Neutrophil (primary cell): ENCODE results near the gene ATRX.
"Not testable (repeated sequence)": the region's sequence is repeated elsewhere in the genome, so short reads cannot be mapped to it uniquely, and the experiment has no call there.

ENCODE experiments used
- H3K27ac ChIP-seq: fragments of 200-600 bp; sonication (generic); 2 replicates; pipeline ENCODE4 v1.5.1; 2016; ENCODE audit warnings: mild to moderate bottlenecking, moderate library complexity
- H3K27me3 ChIP-seq: fragments of 200-600 bp; sonication (generic); 2 replicates; pipeline ENCODE4 v1.6.0; 2016; ENCODE audit warnings: mild to moderate bottlenecking
- H3K36me3 ChIP-seq: fragments of 200-600 bp; sonication (generic); 2 replicates; pipeline ENCODE4 v1.5.1; 2017
- H3K4me1 ChIP-seq, 2 experiments: fragments of 200-600 bp in 1 of 2; sonication (generic) in 1 of 2; 1 replicate in 1 of 2; 2 replicates in 1 of 2; pipeline versions ENCODE4 v1.5.1 to v1.6.1; 2013 to 2016; ENCODE audit warnings: low read depth in 1 of 2, low read length in 1 of 2, mild to moderate bottlenecking in 1 of 2, moderate library complexity in 1 of 2; ENCODE audit not compliant: control insufficient read depth in 1 of 2, insufficient read depth in 1 of 2
- H3K4me3 ChIP-seq, 2 experiments: fragments of 200-600 bp in 1 of 2; sonication (generic) in 1 of 2; 1 replicate in 1 of 2; 2 replicates in 1 of 2; pipeline ENCODE4 v1.5.1; 2013 to 2016; ENCODE audit warnings: low read depth in 1 of 2, low read length in 1 of 2, mild to moderate bottlenecking in 1 of 2, moderate library complexity in 1 of 2
- H3K9me3 ChIP-seq: fragments of 200-600 bp; sonication (generic); 2 replicates; pipeline ENCODE4 v1.5.1; 2016
- TF ChIP-seq, protein P1 (sequence below): fragments of 200-600 bp; sonication (generic); IDR thresholded peaks from 2 replicates; pipeline ENCODE4 v1.5.1; 2016; ENCODE audit warnings: antibody characterized with exemption

Gene ATRX

DNA sequence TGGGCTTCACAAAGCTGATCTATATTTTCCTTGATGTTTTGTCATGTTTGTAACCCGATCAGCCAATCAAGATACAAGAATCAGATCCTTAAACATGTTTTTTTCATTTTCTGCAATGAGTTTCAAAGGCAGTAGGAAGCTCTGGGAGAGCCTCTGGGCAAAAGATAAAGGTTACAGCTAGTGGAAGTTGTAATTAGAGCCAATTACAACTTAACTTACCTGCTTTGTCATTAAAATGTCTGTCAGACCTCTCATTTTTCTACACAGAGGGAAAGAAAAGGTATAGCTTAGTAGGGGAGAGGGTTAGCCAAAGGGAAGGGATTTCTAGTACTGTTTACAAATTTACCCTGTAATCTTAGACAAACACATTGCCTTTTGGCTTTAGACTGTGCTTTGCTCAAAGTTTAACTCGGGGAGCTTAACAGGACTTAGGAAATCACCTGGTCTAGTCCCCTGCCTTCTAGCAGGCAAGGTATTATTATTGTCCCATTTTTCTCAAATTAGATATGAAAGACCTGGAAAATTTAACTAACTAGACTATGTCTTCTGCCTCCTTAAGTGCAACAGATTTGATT, 283.0 kb downstream of the ATRX start:
- no peaks in the 10 kb centered on the region for H3K9me3 ChIP-seq
- H3K4me3 ChIP-seq: no peak overlapping the region
- H3K36me3 ChIP-seq: peaks cover 4% of the 10 kb centered on the region
- H3K27me3 ChIP-seq: no peaks in the 10 kb centered on the region
- H3K4me1 ChIP-seq: peaks cover 12 to 13% of the 10 kb centered on the region in 2 experiments
- H3K27ac ChIP-seq: no peak overlapping the region
- TF ChIP-seq, protein P1, sequence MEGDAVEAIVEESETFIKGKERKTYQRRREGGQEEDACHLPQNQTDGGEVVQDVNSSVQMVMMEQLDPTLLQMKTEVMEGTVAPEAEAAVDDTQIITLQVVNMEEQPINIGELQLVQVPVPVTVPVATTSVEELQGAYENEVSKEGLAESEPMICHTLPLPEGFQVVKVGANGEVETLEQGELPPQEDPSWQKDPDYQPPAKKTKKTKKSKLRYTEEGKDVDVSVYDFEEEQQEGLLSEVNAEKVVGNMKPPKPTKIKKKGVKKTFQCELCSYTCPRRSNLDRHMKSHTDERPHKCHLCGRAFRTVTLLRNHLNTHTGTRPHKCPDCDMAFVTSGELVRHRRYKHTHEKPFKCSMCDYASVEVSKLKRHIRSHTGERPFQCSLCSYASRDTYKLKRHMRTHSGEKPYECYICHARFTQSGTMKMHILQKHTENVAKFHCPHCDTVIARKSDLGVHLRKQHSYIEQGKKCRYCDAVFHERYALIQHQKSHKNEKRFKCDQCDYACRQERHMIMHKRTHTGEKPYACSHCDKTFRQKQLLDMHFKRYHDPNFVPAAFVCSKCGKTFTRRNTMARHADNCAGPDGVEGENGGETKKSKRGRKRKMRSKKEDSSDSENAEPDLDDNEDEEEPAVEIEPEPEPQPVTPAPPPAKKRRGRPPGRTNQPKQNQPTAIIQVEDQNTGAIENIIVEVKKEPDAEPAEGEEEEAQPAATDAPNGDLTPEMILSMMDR: no peak

DNA sequence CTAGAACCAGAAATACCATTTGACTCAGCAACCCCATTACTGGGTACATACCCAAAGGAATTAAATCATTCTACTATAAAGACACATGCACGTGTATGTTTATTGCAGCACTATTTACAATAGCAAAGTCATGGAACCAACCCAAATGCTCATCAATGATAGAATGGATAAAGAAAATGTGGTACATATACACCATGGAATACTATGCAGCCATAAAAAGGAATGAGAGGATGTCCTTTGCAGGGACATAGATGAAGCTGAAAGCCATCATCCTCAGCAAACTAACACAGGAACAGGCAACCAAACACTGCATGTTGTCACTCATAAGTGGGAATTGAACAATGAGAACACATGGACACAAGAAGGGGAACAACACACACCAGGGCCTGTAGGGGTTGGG, 285.9 kb downstream of the ATRX start:
- not testable (repeated sequence) for H3K27ac ChIP-seq, H3K4me3 ChIP-seq, H3K36me3 ChIP-seq, H3K27me3 ChIP-seq, H3K9me3 ChIP-seq, H3K4me1 ChIP-seq

- no peaks in the 10 kb centered on the region for H3K36me3 ChIP-seq
These were observed 292.1 kb downstream of the ATRX start for GRCh38 chrX:77493677-77494553.

GRCh38 chrX:77484045-77484444, 302.0 kb downstream of the ATRX start:
- Histone ChIP-seq H3K27ac (no peak overlapping the region), H3K36me3 (no peaks in the 10 kb centered on the region), H3K9me3 (no peaks in the 10 kb centered on the region), H3K4me1 (no peaks in the 10 kb centered on the region), H3K27me3 (no peaks in the 10 kb centered on the region), H3K4me3 (no peak overlapping the region)
- TF ChIP-seq, protein P1: no peak

More at GRCh38 chrX:77493677-77494553, 292.1 kb downstream of the ATRX start:
- Histone ChIP-seq H3K4me1 (no peaks in the 10 kb centered on the region), H3K27me3 (no peaks in the 10 kb centered on the region), H3K27ac (no peak overlapping the region), H3K9me3 (no peaks in the 10 kb centered on the region), H3K4me3 (no peak overlapping the region)
- TF ChIP-seq, protein P1: no peak

- Histone ChIP-seq H3K36me3 (no peaks in the 10 kb centered on the region), H3K27ac (no peak overlapping the region), H3K27me3 (no peaks in the 10 kb centered on the region), H3K4me1 (no peaks in the 10 kb centered on the region), H3K9me3 (no peaks in the 10 kb centered on the region), H3K4me3 (no peak overlapping the region)
- TF ChIP-seq, protein P1: no peak
These were observed 330.6 kb downstream of the ATRX start for GRCh38 chrX:77455437-77455836.
